H1 (cell line): ENCODE measurements around the gene SYNRG. TPM values are rescaled to one million over a fixed set of nuclear protein-coding genes. Genes with fewer than 3 reads are reported as not detected.

ENCODE experiments used
- CBX5 ChIP-seq: fragments of 300-800, 300-1000 bp; sonication (generic); IDR thresholded peaks from 2 replicates; pipeline ENCODE4 v1.7.1; 2016; ENCODE audit warnings: antibody characterized with exemption, low read length, low read depth
- CHD1 ChIP-seq: IDR thresholded peaks from 2 replicates; pipeline ENCODE4 v1.6.1; 2012; ENCODE audit warnings: low read depth, low read length, improper control_type of control experiment
- GTF2F1 ChIP-seq: IDR thresholded peaks from 2 replicates; pipeline ENCODE4 v1.6.1; 2012; ENCODE audit warnings: low read depth, low read length, improper control_type of control experiment, borderline replicate concordance
- KDM4A ChIP-seq: IDR thresholded peaks from one replicate; pipeline ENCODE4 v1.7.1; 2012; ENCODE audit warnings: low read depth, mild to moderate bottlenecking, moderate library complexity, low read length, inconsistent platforms; ENCODE audit not compliant: severe bottlenecking
- NRF1 ChIP-seq: IDR thresholded peaks from 2 replicates; pipeline ENCODE4 v1.6.1; 2011; ENCODE audit warnings: mild to moderate bottlenecking, low read depth, low read length, improper control_type of control experiment
- POLR2A ChIP-seq, 2 experiments: IDR thresholded peaks; 1 replicate in 1 of 2; 2 replicates in 1 of 2; pipeline ENCODE4 v1.6.1; 2011; ENCODE audit warnings: low read depth in 2 of 2, low read length in 2 of 2, mild to moderate bottlenecking in 2 of 2; ENCODE audit errors: control extremely low read depth in 1 of 2
- SIRT6 ChIP-seq: IDR thresholded peaks from one replicate; pipeline ENCODE4 v1.7.1; 2012; ENCODE audit warnings: low read length, inconsistent platforms
- SUZ12 ChIP-seq: fragments of 200-600 bp; sonication (generic); IDR thresholded peaks from 2 replicates; pipeline ENCODE4 v1.6.1; 2012; ENCODE audit warnings: mild to moderate bottlenecking, inconsistent platforms, low read length, moderate library complexity, mixed read lengths
- polyA plus RNA-seq, 7 experiments: library from polyadenylated mRNA; depleted of rRNA in 3 of 7; stranded (reverse) in 5 of 7; unstranded in 2 of 7; fragments of >200 nt in 5 of 7; fragments of 200-250 nt in 2 of 7; gene quantifications; 1 replicate in 5 of 7; 2 replicates in 1 of 7; 4 replicates in 1 of 7; pipeline versions ENCODE4 v1.2.1 to v1.2.3, GENCODE V29; 2011 to 2013; ENCODE audit warnings: missing spikeins in 2 of 7, mixed read lengths in 2 of 7
- total RNA-seq: library from RNA; stranded (reverse); fragmentation: NEBNext Ultra II Directional; extraction: Animal tissue kit (Norgen Biotek cat#: 25700); gene quantifications from 2 replicates; pipeline ENCODE4 v1.2.1, GENCODE V29; 2021
- TF ChIP-seq, protein P1 (sequence below): fragments of 300-600 bp; sonication (generic); IDR thresholded peaks from 2 replicates; pipeline ENCODE4 v1.7.1; 2012; ENCODE audit warnings: low read length, moderate library complexity, mild to moderate bottlenecking, inconsistent platforms; ENCODE audit not compliant: insufficient replicate concordance
- TF ChIP-seq, protein P2 (sequence below): IDR thresholded peaks from 2 replicates; pipeline ENCODE4 v1.6.1; 2012; ENCODE audit warnings: inconsistent platforms
- TF ChIP-seq, protein P3 (sequence below): IDR thresholded peaks from 2 replicates; pipeline ENCODE4 v1.6.1; 2012; ENCODE audit warnings: low read length, inconsistent platforms

The SYNRG gene
- total and polyA plus RNA-seq, 2 of the 8 experiments (the other 6 are each of a cell fraction or from before 2014, with no cell fraction given): 7.7 to 31.7 TPM

DNA sequence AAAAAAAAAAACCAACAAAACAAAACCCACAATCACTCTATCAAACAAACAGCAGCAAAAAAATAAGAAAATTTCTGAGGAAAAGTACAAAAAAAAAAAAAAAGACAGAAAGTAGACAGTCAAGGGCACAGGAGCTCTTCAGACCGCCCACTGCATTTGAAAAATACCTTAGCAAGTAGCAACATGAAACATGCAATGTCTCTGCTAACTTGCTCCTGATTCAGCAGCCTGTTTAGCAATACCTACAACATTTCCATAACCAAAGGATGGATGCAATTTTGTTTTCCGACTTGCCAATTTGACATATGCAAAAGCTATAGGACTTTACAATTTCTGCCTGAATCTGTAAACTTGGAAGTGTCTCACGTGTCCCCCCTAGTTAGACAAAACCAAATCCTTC is 57.4 kb downstream of the SYNRG start (continued):
- TF ChIP-seq, protein P1, sequence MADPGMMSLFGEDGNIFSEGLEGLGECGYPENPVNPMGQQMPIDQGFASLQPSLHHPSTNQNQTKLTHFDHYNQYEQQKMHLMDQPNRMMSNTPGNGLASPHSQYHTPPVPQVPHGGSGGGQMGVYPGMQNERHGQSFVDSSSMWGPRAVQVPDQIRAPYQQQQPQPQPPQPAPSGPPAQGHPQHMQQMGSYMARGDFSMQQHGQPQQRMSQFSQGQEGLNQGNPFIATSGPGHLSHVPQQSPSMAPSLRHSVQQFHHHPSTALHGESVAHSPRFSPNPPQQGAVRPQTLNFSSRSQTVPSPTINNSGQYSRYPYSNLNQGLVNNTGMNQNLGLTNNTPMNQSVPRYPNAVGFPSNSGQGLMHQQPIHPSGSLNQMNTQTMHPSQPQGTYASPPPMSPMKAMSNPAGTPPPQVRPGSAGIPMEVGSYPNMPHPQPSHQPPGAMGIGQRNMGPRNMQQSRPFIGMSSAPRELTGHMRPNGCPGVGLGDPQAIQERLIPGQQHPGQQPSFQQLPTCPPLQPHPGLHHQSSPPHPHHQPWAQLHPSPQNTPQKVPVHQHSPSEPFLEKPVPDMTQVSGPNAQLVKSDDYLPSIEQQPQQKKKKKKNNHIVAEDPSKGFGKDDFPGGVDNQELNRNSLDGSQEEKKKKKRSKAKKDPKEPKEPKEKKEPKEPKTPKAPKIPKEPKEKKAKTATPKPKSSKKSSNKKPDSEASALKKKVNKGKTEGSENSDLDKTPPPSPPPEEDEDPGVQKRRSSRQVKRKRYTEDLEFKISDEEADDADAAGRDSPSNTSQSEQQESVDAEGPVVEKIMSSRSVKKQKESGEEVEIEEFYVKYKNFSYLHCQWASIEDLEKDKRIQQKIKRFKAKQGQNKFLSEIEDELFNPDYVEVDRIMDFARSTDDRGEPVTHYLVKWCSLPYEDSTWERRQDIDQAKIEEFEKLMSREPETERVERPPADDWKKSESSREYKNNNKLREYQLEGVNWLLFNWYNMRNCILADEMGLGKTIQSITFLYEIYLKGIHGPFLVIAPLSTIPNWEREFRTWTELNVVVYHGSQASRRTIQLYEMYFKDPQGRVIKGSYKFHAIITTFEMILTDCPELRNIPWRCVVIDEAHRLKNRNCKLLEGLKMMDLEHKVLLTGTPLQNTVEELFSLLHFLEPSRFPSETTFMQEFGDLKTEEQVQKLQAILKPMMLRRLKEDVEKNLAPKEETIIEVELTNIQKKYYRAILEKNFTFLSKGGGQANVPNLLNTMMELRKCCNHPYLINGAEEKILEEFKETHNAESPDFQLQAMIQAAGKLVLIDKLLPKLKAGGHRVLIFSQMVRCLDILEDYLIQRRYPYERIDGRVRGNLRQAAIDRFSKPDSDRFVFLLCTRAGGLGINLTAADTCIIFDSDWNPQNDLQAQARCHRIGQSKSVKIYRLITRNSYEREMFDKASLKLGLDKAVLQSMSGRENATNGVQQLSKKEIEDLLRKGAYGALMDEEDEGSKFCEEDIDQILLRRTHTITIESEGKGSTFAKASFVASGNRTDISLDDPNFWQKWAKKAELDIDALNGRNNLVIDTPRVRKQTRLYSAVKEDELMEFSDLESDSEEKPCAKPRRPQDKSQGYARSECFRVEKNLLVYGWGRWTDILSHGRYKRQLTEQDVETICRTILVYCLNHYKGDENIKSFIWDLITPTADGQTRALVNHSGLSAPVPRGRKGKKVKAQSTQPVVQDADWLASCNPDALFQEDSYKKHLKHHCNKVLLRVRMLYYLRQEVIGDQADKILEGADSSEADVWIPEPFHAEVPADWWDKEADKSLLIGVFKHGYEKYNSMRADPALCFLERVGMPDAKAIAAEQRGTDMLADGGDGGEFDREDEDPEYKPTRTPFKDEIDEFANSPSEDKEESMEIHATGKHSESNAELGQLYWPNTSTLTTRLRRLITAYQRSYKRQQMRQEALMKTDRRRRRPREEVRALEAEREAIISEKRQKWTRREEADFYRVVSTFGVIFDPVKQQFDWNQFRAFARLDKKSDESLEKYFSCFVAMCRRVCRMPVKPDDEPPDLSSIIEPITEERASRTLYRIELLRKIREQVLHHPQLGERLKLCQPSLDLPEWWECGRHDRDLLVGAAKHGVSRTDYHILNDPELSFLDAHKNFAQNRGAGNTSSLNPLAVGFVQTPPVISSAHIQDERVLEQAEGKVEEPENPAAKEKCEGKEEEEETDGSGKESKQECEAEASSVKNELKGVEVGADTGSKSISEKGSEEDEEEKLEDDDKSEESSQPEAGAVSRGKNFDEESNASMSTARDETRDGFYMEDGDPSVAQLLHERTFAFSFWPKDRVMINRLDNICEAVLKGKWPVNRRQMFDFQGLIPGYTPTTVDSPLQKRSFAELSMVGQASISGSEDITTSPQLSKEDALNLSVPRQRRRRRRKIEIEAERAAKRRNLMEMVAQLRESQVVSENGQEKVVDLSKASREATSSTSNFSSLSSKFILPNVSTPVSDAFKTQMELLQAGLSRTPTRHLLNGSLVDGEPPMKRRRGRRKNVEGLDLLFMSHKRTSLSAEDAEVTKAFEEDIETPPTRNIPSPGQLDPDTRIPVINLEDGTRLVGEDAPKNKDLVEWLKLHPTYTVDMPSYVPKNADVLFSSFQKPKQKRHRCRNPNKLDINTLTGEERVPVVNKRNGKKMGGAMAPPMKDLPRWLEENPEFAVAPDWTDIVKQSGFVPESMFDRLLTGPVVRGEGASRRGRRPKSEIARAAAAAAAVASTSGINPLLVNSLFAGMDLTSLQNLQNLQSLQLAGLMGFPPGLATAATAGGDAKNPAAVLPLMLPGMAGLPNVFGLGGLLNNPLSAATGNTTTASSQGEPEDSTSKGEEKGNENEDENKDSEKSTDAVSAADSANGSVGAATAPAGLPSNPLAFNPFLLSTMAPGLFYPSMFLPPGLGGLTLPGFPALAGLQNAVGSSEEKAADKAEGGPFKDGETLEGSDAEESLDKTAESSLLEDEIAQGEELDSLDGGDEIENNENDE: no peak
- TF ChIP-seq SIRT6: no peak
- TF ChIP-seq, protein P2, sequence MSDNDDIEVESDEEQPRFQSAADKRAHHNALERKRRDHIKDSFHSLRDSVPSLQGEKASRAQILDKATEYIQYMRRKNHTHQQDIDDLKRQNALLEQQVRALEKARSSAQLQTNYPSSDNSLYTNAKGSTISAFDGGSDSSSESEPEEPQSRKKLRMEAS: no peak
- TF ChIP-seq, protein P3, sequence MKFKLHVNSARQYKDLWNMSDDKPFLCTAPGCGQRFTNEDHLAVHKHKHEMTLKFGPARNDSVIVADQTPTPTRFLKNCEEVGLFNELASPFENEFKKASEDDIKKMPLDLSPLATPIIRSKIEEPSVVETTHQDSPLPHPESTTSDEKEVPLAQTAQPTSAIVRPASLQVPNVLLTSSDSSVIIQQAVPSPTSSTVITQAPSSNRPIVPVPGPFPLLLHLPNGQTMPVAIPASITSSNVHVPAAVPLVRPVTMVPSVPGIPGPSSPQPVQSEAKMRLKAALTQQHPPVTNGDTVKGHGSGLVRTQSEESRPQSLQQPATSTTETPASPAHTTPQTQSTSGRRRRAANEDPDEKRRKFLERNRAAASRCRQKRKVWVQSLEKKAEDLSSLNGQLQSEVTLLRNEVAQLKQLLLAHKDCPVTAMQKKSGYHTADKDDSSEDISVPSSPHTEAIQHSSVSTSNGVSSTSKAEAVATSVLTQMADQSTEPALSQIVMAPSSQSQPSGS: no peak
- no peak for TF ChIP-seq NRF1
- TF ChIP-seq CBX5: no peak
- no peak for TF ChIP-seq POLR2A (IDR thresholded peaks at IDR 0.05; ENCODE audit: control extremely low read depth in 1 of 2, low read depth in 2 of 2, low read length in 2 of 2)
- TF ChIP-seq SUZ12: no peak
- no peak for TF ChIP-seq GTF2F1
- no peak for TF ChIP-seq KDM4A
- TF ChIP-seq CHD1: no peak
